H1 (cell line): ENCODE results near the gene OR1K1. TPM values are rescaled to one million over a fixed set of nuclear protein-coding genes. Genes with fewer than 3 reads are reported as not detected.
"Not testable (repeated sequence)": the region's sequence is repeated elsewhere in the genome, so short reads cannot be mapped to it uniquely, and the experiment has no call there.

Experiments used
- CTCF ChIA-PET: fragments of 300-600 bp; sonication (Branson Sonifier 250); formaldehyde crosslinking; loops from one replicate; lab custom pipeline; 2021; ENCODE audit not compliant: partially characterized antibody; lab: Charles Lee
- POLR2A ChIA-PET: fragments of 300-600 bp; sonication (Branson Sonifier 250); formaldehyde crosslinking; loops from one replicate; lab custom pipeline; 2021; ENCODE audit warnings: inconsistent platforms; ENCODE audit not compliant: partially characterized antibody; lab: Charles Lee
- DNase-seq, 2 experiments: peaks; one replicate each; pipeline versions ENCODE4 v3.0.0 to v3.0.0-alpha.2; 2010 to 2022; ENCODE audit warnings: low spot score in 2 of 2, low read depth in 1 of 2, mixed read lengths in 1 of 2
- FAIRE-seq: peaks from 2 replicates; lab custom pipeline; 2011; peaks lifted over from hg19 to GRCh38; lab: Jason Lieb, UNC
- H2AFZ ChIP-seq: 2 replicates; pipeline ENCODE4 v1.8.1; 2012; ENCODE audit warnings: low read length, inconsistent platforms
- H2AK5ac ChIP-seq: 2 replicates; pipeline ENCODE4 v1.6.1; 2013; ENCODE audit warnings: low read depth, low read length
- H2BK120ac ChIP-seq: replicated peaks from 2 replicates; pipeline ENCODE3; 2013; ENCODE audit warnings: low read depth, low read length, inconsistent platforms
- H2BK12ac ChIP-seq: 2 replicates; pipeline ENCODE4 v1.6.1; 2013; ENCODE audit warnings: low read depth, low read length
- H2BK15ac ChIP-seq: 2 replicates; pipeline ENCODE4 v1.6.1; 2013; ENCODE audit warnings: low read length
- H2BK20ac ChIP-seq: 2 replicates; pipeline ENCODE4 v1.6.1; 2013; ENCODE audit warnings: low read length
- H2BK5ac ChIP-seq: 2 replicates; pipeline ENCODE4 v1.6.1; 2013; ENCODE audit warnings: low read depth, low read length
- H3K14ac ChIP-seq: 2 replicates; pipeline ENCODE4 v1.6.1; 2013; ENCODE audit warnings: inconsistent platforms; ENCODE audit not compliant: insufficient read length
- H3K18ac ChIP-seq: 2 replicates; pipeline ENCODE4 v1.6.1; 2013; ENCODE audit warnings: low read length; ENCODE audit errors: extremely low read depth
- H3K23ac ChIP-seq: 2 replicates; pipeline ENCODE4 v1.6.1; 2013; ENCODE audit warnings: inconsistent platforms; ENCODE audit not compliant: insufficient read length
- H3K23me2 ChIP-seq: 2 replicates; pipeline ENCODE4 v1.6.1; 2013; ENCODE audit warnings: low read depth, low read length
- H3K27ac ChIP-seq: 2 replicates; pipeline ENCODE4 v1.6.1; 2011; ENCODE audit warnings: low read depth, low read length, inconsistent platforms
- H3K27me3 ChIP-seq, 4 experiments: replicated peaks in 1 of 4; 1 replicate in 1 of 4; 2 replicates in 3 of 4; pipeline versions ENCODE4 v1.6.1 to v1.8.1; 2011 to 2013; ENCODE audit warnings: low read length in 3 of 4, mild to moderate bottlenecking in 3 of 4, inconsistent platforms in 2 of 4, mixed read lengths in 2 of 4, moderate library complexity in 1 of 4; ENCODE audit not compliant: control insufficient read depth in 3 of 4, insufficient read depth in 3 of 4; ENCODE audit errors: extremely low read depth in 1 of 4
- H3K36me3 ChIP-seq, 4 experiments: 2 replicates each; pipeline versions ENCODE4 v1.6.1 to v1.8.1; 2011 to 2013; ENCODE audit warnings: mild to moderate bottlenecking in 4 of 4, low read length in 3 of 4, moderate library complexity in 2 of 4, control low read depth in 1 of 4, inconsistent platforms in 1 of 4; ENCODE audit not compliant: insufficient read depth in 4 of 4, control insufficient read depth in 2 of 4
- H3K4ac ChIP-seq: replicated peaks from 2 replicates; pipeline ENCODE3; 2013; ENCODE audit warnings: low read length, low read depth, mixed read lengths, inconsistent platforms; ENCODE audit not compliant: insufficient read length
- H3K4me1 ChIP-seq, 4 experiments: replicated peaks in 1 of 4; 1 replicate in 1 of 4; 2 replicates in 3 of 4; pipeline versions ENCODE4 v1.6.1 to v1.8.1; 2011 to 2013; ENCODE audit warnings: low read length in 3 of 4, inconsistent platforms in 2 of 4, mixed read lengths in 1 of 4; ENCODE audit not compliant: insufficient read depth in 4 of 4, control insufficient read depth in 3 of 4
- H3K4me2 ChIP-seq, 2 experiments: 2 replicates each; pipeline versions ENCODE4 v1.6.1 to v1.8.1; 2011 to 2013; ENCODE audit warnings: low read depth in 2 of 2, low read length in 2 of 2, control low read depth in 1 of 2, inconsistent platforms in 1 of 2, mild to moderate bottlenecking in 1 of 2; ENCODE audit not compliant: insufficient read depth in 1 of 2
- H3K4me3 ChIP-seq, 4 experiments: fragments of 200-600, 300-600 bp in 1 of 4; sonication (generic), shearing (Covaris generic), sonication (Bioruptor Twin) in 1 of 4; 2 replicates each; pipeline versions ENCODE4 v1.5.1 to v1.8.1; 2011 to 2016; ENCODE audit warnings: low read length in 4 of 4, low read depth in 3 of 4, control low read depth in 2 of 4, inconsistent platforms in 2 of 4, mild to moderate bottlenecking in 2 of 4, mixed read lengths in 1 of 4, moderate library complexity in 1 of 4; ENCODE audit not compliant: insufficient read depth in 2 of 4; ENCODE audit errors: extremely low read depth in 1 of 4
- H3K56ac ChIP-seq: replicated peaks from 2 replicates; pipeline ENCODE3; 2013; ENCODE audit warnings: low read depth, mild to moderate bottlenecking, mixed read lengths, low read length, inconsistent platforms; ENCODE audit not compliant: insufficient read length
- H3K79me1 ChIP-seq: 2 replicates; pipeline ENCODE4 v1.6.1; 2013; ENCODE audit warnings: low read depth, low read length, control low read depth
- H3K79me2 ChIP-seq, 2 experiments: 2 replicates each; pipeline versions ENCODE4 v1.6.1 to v1.8.1; 2012 to 2013; ENCODE audit warnings: low read length in 2 of 2, mild to moderate bottlenecking in 2 of 2, inconsistent platforms in 1 of 2; ENCODE audit not compliant: insufficient read depth in 2 of 2, control insufficient read depth in 1 of 2
- H3K9ac ChIP-seq, 4 experiments: replicated peaks in 1 of 4; 1 replicate in 1 of 4; 2 replicates in 3 of 4; pipeline versions ENCODE4 v1.6.1 to v1.8.1; 2011 to 2013; ENCODE audit warnings: low read depth in 3 of 4, low read length in 3 of 4, control low read depth in 2 of 4, mild to moderate bottlenecking in 2 of 4, moderate library complexity in 2 of 4, inconsistent platforms in 1 of 4; ENCODE audit errors: extremely low read depth in 1 of 4
- H3K9me3 ChIP-seq, 2 experiments: 2 replicates each; pipeline versions ENCODE4 v1.6.1 to v1.8.1; 2012 to 2013; ENCODE audit warnings: mild to moderate bottlenecking in 2 of 2, moderate library complexity in 2 of 2, control low read depth in 1 of 2, inconsistent platforms in 1 of 2, low read depth in 1 of 2, low read length in 1 of 2, mixed read lengths in 1 of 2; ENCODE audit not compliant: insufficient read depth in 2 of 2
- H4K20me1 ChIP-seq, 2 experiments: replicated peaks in 1 of 2; 2 replicates each; pipeline versions ENCODE3 to v1.8.1; 2011 to 2013; ENCODE audit warnings: inconsistent platforms in 2 of 2, low read length in 2 of 2, mild to moderate bottlenecking in 1 of 2; ENCODE audit not compliant: insufficient read depth in 2 of 2, control insufficient read depth in 1 of 2
- H4K5ac ChIP-seq: 2 replicates; pipeline ENCODE4 v1.6.1; 2013; ENCODE audit warnings: low read length, low read depth, mixed read lengths, inconsistent platforms; ENCODE audit not compliant: insufficient read length
- H4K8ac ChIP-seq: 2 replicates; pipeline ENCODE4 v1.8.0; 2013; ENCODE audit warnings: mild to moderate bottlenecking, moderate library complexity, low read length, inconsistent platforms; ENCODE audit not compliant: insufficient read depth; ENCODE audit errors: extremely low read depth
- H4K91ac ChIP-seq: replicated peaks from 2 replicates; pipeline ENCODE3; 2013; ENCODE audit warnings: low read length, mixed read lengths, inconsistent platforms; ENCODE audit not compliant: insufficient read length
- KDM1A ChIP-seq: fragments of 200-600, 300-600 bp; sonication (generic); IDR thresholded peaks from 2 replicates; pipeline ENCODE4 v1.7.1; 2016; ENCODE audit warnings: mild to moderate bottlenecking, low read length, borderline replicate concordance
- WGBS, 2 experiments: shearing (Covaris generic) in 1 of 2; methylation state at CpG; one replicate each; pipeline versions ENCODE4 v1.1.6 to v1.1.7; 2013 to 2015; ENCODE audit warnings: low lambda C conversion rate in 2 of 2, mixed read lengths in 2 of 2, inconsistent platforms in 1 of 2, low coverage in 1 of 2, missing lambda C conversion rate in 1 of 2; ENCODE audit not compliant: insufficient replicate concordance in 2 of 2, insufficient coverage in 1 of 2, insufficient read length in 1 of 2; ENCODE audit errors: extremely low coverage in 1 of 2, missing lambda C conversion rate in 1 of 2; 5-methylcytosine and 5-hydroxymethylcytosine counted together
- polyA plus RNA-seq, 7 experiments: library from polyadenylated mRNA; depleted of rRNA in 3 of 7; stranded (reverse) in 5 of 7; unstranded in 2 of 7; fragments of >200 nt in 5 of 7; fragments of 200-250 nt in 2 of 7; gene quantifications; 1 replicate in 5 of 7; 2 replicates in 1 of 7; 4 replicates in 1 of 7; pipeline versions ENCODE4 v1.2.1 to v1.2.3, GENCODE V29; 2011 to 2013; ENCODE audit warnings: missing spikeins in 2 of 7, mixed read lengths in 2 of 7
- total RNA-seq: library from RNA; stranded (reverse); fragmentation: NEBNext Ultra II Directional; extraction: Animal tissue kit (Norgen Biotek cat#: 25700); gene quantifications from 2 replicates; pipeline ENCODE4 v1.2.1, GENCODE V29; 2021

The OR1K1 gene
- total and polyA plus RNA-seq, 2 of the 8 experiments (the other 6 are each of a cell fraction or from before 2014, with no cell fraction given): not detected

DNA sequence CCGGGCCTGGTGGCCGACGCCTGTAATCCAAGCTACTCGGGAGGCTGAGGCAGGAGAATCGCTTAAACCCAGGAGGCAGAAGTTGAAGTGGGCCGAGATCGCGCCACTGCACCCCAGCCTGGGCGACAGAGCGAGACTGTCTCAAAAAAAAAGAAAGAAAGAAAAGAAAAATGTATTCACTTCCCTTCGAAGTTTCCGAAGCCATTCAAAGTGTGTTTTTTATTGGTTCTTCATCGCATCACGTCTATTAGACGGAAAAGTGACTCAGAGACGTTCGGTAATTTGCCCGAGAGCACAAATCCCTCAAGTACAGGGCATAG, 29.0 kb downstream of the OR1K1 start:
- H3K23ac ChIP-seq, H2AK5ac ChIP-seq, H4K20me1 ChIP-seq, H3K9ac ChIP-seq, H3K4me1 ChIP-seq, H4K91ac ChIP-seq, H2BK12ac ChIP-seq, H3K18ac ChIP-seq, H4K8ac ChIP-seq, DNase-seq, H3K9me3 ChIP-seq, H3K79me1 ChIP-seq, H3K4ac ChIP-seq, H3K14ac ChIP-seq, FAIRE-seq, H2AFZ ChIP-seq, H3K27me3 ChIP-seq, H2BK20ac ChIP-seq, H4K5ac ChIP-seq, H2BK15ac ChIP-seq, H2BK120ac ChIP-seq, H3K4me2 ChIP-seq, H3K23me2 ChIP-seq, H3K27ac ChIP-seq, H3K56ac ChIP-seq, H2BK5ac ChIP-seq: not testable (repeated sequence)
- Histone ChIP-seq H3K4me3 (peak overlapping the region; percentile 81 to 97 (median 92); a peak in 6 of 8 replicates), H3K36me3 (peaks cover 0 to 23% (median 11%) of the 10 kb centered on the region in 4 experiments; a peak in 5 of 8 replicates), H3K79me2 (peaks cover 5 to 32% of the 10 kb centered on the region in 2 experiments; a peak in 3 of 4 replicates)
- TF ChIP-seq KDM1A: 0 out of 2 replicates have a peak, but pooled peaks have one; percentile 9
- CTCF ChIA-PET: interaction anchor here (0.6 kb wide), 1 partner anchor 391 kb away, joined by 3 read pairs; no protein-coding TSS in a partner anchor
- POLR2A ChIA-PET: interaction anchor here (1.1 kb wide), 1 partner anchor 76 kb away, joined by 5 read pairs; the partner anchor contains the start of gene RC3H2
- WGBS, 2 experiments: 77% methylated on average over 17 of the region's 18 CpGs; no CpG with 5 or more reads in 1 of the 2 experiments
